HCT116 (cell line): ENCODE results near the gene RRBP1. TPM values are rescaled to one million over a fixed set of nuclear protein-coding genes. Genes with fewer than 3 reads are reported as not detected.

Source experiments
- ATAC-seq: fragments of 200-7000 bp; cut with Tn5 transposase; 2 replicates; pipeline ENCODE4 v1.9.1; 2020; ENCODE audit warnings: mild to moderate bottlenecking, moderate library complexity
- BruUV-seq: library from RNA; stranded (reverse); fragments of 400-500 nt; replicated peaks from 2 replicates; lab custom pipeline; 2021; lab: Mats Ljungman, UMichigan
- CTCF ChIA-PET: fragments of 300-600 bp; sonication (Branson Sonifier 250); formaldehyde crosslinking; loops from one replicate; lab custom pipeline; 2021; ENCODE audit warnings: antibody characterized with exemption; lab: Charles Lee
- POLR2A ChIA-PET: fragments of 300-600, 350-600 bp; sonication (Branson Sonifier 250); formaldehyde crosslinking; loops from one replicate; lab custom pipeline; 2021; ENCODE audit warnings: antibody characterized with exemption; lab: Charles Lee
- RAD21 ChIA-PET, 2 experiments: fragments of 300-600 bp; sonication (Branson Sonifier 250); formaldehyde crosslinking; loops; one replicate each; lab custom pipeline; 2023; ENCODE audit warnings: low total read pairs in 2 of 2; ENCODE audit not compliant: uncharacterized antibody in 2 of 2, unreplicated experiment in 2 of 2, low non-redundant PET in 1 of 2; lab: Charles Lee
- DNase-seq: peaks from one replicate; pipeline ENCODE4 v3.0.0-alpha.2; 2010; ENCODE audit warnings: low read depth, low spot score
- H2AFZ ChIP-seq: fragments of 200-600 bp; shearing (Covaris generic), sonication (generic); 2 replicates; pipeline ENCODE4 v1.6.1; 2017; ENCODE audit warnings: low read depth, mixed run types, mixed read lengths, antibody characterized with exemption, low read length; ENCODE audit not compliant: poor library complexity, severe bottlenecking
- H3K27ac ChIP-seq: 2 replicates; pipeline ENCODE4 v1.5.1; 2012; ENCODE audit warnings: low read depth, low read length
- H3K27me3 ChIP-seq: fragments of 200-600 bp; sonication (generic); 2 replicates; pipeline ENCODE4 v1.6.1; 2016; ENCODE audit warnings: mixed run types, low read length, mixed read lengths; ENCODE audit not compliant: insufficient read depth
- H3K36me3 ChIP-seq, 2 experiments: fragments of 200-500 bp in 1 of 2; fragments of 200-600 bp in 1 of 2; sonication (Bioruptor generic) in 1 of 2; sonication (generic) in 1 of 2; 2 replicates each; pipeline versions ENCODE4 v1.5.1 to v1.6.1; 2014 to 2016; ENCODE audit warnings: low read length in 2 of 2, inconsistent platforms in 1 of 2, mixed read lengths in 1 of 2, mixed run types in 1 of 2; ENCODE audit not compliant: insufficient read depth in 2 of 2, control insufficient read depth in 1 of 2
- H3K4me1 ChIP-seq, 2 experiments: fragments of 200-600 bp in 1 of 2; sonication (generic) in 1 of 2; 2 replicates each; pipeline versions ENCODE4 v1.5.1 to v1.6.1; 2012 to 2017; ENCODE audit warnings: low read length in 2 of 2, inconsistent platforms in 1 of 2, mild to moderate bottlenecking in 1 of 2, mixed read lengths in 1 of 2, mixed run types in 1 of 2, moderate library complexity in 1 of 2; ENCODE audit not compliant: insufficient read depth in 2 of 2, control insufficient read depth in 1 of 2
- H3K4me2 ChIP-seq: fragments of 200-600 bp; sonication (generic); 2 replicates; pipeline ENCODE4 v1.6.1; 2017; ENCODE audit warnings: mixed run types, low read length, mixed read lengths
- H3K4me3 ChIP-seq, 2 experiments: fragments of 200-600 bp in 1 of 2; sonication (generic) in 1 of 2; replicated peaks in 1 of 2; 2 replicates each; pipeline ENCODE4 v1.5.1; 2011 to 2016; ENCODE audit warnings: low read length in 2 of 2, control low read depth in 1 of 2, low read depth in 1 of 2, mild to moderate bottlenecking in 1 of 2, mixed read lengths in 1 of 2, mixed run types in 1 of 2
- H3K79me2 ChIP-seq: fragments of 200-600 bp; sonication (generic); 2 replicates; pipeline ENCODE4 v1.6.1; 2017; ENCODE audit warnings: mild to moderate bottlenecking, mixed run types, low read length, moderate library complexity, mixed read lengths; ENCODE audit not compliant: insufficient read depth
- H3K9ac ChIP-seq: fragments of 200-600 bp; sonication (generic); 2 replicates; pipeline ENCODE4 v1.6.1; 2016; ENCODE audit warnings: low read length, mixed read lengths
- H3K9me2 ChIP-seq: fragments of 200-600 bp; sonication (generic), shearing (Covaris generic); 2 replicates; pipeline ENCODE4 v1.6.1; 2017; ENCODE audit warnings: mixed run types, mild to moderate bottlenecking, moderate library complexity; ENCODE audit not compliant: insufficient read depth
- H3K9me3 ChIP-seq, 2 experiments: fragments of 200-500 bp in 1 of 2; fragments of 200-600 bp in 1 of 2; sonication (Bioruptor generic) in 1 of 2; sonication (generic) in 1 of 2; 2 replicates each; pipeline ENCODE4 v1.6.1; 2014 to 2017; ENCODE audit warnings: low read length in 2 of 2, mixed read lengths in 2 of 2, inconsistent platforms in 1 of 2, low read depth in 1 of 2, mild to moderate bottlenecking in 1 of 2, mixed run types in 1 of 2, moderate library complexity in 1 of 2; ENCODE audit not compliant: control insufficient read depth in 1 of 2, insufficient read depth in 1 of 2
- H4K20me1 ChIP-seq: fragments of 200-600 bp; sonication (generic), shearing (Covaris generic); 2 replicates; pipeline ENCODE4 v1.6.1; 2017; ENCODE audit warnings: mixed run types, mild to moderate bottlenecking, moderate library complexity; ENCODE audit not compliant: insufficient read depth
- CBX3 ChIP-seq: IDR thresholded peaks from 2 replicates; pipeline ENCODE4 v1.6.1; 2012; ENCODE audit warnings: low read depth
- EGR1 ChIP-seq: IDR thresholded peaks from 2 replicates; pipeline ENCODE4 v1.6.1; 2012; ENCODE audit warnings: low read depth
- ELF1 ChIP-seq: IDR thresholded peaks from 2 replicates; pipeline ENCODE4 v1.6.1; 2012; ENCODE audit warnings: low read depth, borderline replicate concordance
- EZH2 ChIP-seq: fragments of 200-600 bp; sonication (generic); IDR thresholded peaks from 2 replicates; pipeline ENCODE4 v1.6.1; 2017; ENCODE audit warnings: antibody characterized with exemption, mixed run types
- JUND ChIP-seq: IDR thresholded peaks from 2 replicates; pipeline ENCODE4 v1.6.1; 2012
- POLR2A ChIP-seq: IDR thresholded peaks from 2 replicates; pipeline ENCODE4 v1.7.0; 2011; ENCODE audit warnings: borderline replicate concordance; ENCODE audit not compliant: insufficient read depth, insufficient read length; ENCODE audit errors: extremely low read depth
- POLR2AphosphoS5 ChIP-seq: IDR thresholded peaks from 2 replicates; pipeline ENCODE4 v1.6.1; 2011; ENCODE audit warnings: mild to moderate bottlenecking, low read depth, low read length, moderate library complexity
- RAD21 ChIP-seq: IDR thresholded peaks from 2 replicates; pipeline ENCODE4 v1.6.1; 2012; ENCODE audit warnings: low read depth, mild to moderate bottlenecking
- SIN3A ChIP-seq: IDR thresholded peaks from 2 replicates; pipeline ENCODE4 v1.6.1; 2012; ENCODE audit warnings: low read depth
- TCF7L2 ChIP-seq: IDR thresholded peaks from 2 replicates; pipeline ENCODE4 v1.7.0; 2011; ENCODE audit warnings: borderline replicate concordance, inconsistent platforms; ENCODE audit not compliant: insufficient read depth, insufficient read length; ENCODE audit errors: extremely low read depth
- ZFX ChIP-seq: fragments of 450-650 bp; IDR thresholded peaks from 2 replicates; pipeline ENCODE4 v1.6.1; 2017
- intact Hi-C: fragments of 100-400 bp; cut with micrococcal nuclease; formaldehyde crosslinking; loops from 2 replicates; pipeline ENCODE4 v1.10.0; 2022
- total RNA-seq: library from RNA; stranded (reverse); gene quantifications from one replicate; pipeline ENCODE4 v1.2.1, GENCODE V29; 2021; ENCODE audit not compliant: unreplicated experiment
- TF ChIP-seq, protein P1 (sequence below): IDR thresholded peaks from 2 replicates; pipeline ENCODE4 v1.6.1; 2012; ENCODE audit warnings: low read depth
- TF ChIP-seq, protein P2 (sequence below): IDR thresholded peaks from 2 replicates; pipeline ENCODE4 v1.6.1; 2011; ENCODE audit warnings: mild to moderate bottlenecking, low read length, moderate library complexity; ENCODE audit not compliant: insufficient replicate concordance; ENCODE audit errors: extremely low read depth
- TF ChIP-seq, protein P3 (sequence below), 3 experiments: fragments of 200-600 bp in 1 of 3; sonication (generic) in 1 of 3; IDR thresholded peaks in 2 of 3; conservative IDR thresholded peaks in 1 of 3; 2 replicates each; pipeline ENCODE4 v1.5.1; 2012 to 2017; ENCODE audit warnings: low read depth in 2 of 3, low read length in 2 of 3, antibody characterized with exemption in 1 of 3, borderline replicate concordance in 1 of 3, control low read depth in 1 of 3, mild to moderate bottlenecking in 1 of 3, mixed read lengths in 1 of 3, mixed run types in 1 of 3, moderate library complexity in 1 of 3; ENCODE audit not compliant: insufficient read depth in 1 of 3

The RRBP1 gene
- total RNA-seq, 1 experiment from 2014 or later = 123 TPM

DNA sequence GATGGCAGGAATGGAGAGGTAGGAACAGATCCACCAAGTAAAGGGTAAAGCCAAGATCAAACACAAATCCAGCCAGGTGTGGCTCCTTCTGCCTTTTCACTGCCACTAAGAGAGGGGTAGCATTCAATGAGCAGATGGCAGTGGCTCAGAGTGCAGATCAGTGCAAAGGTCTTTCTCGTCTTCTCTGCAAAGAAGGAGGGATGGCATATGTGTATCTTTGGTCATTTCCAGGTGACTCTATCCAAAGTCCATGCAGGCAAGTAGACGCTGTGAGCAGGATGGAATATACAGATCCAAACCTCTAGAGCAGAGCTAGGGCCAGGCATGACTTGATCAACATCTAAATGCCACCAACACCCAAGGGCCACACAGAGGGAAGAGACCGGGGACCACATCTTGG is 24.6 kb upstream of the RRBP1 start:
- DNase-seq (no peak), ATAC-seq (no peak)
- Histone ChIP-seq H3K4me3 (no peak overlapping the region), H2AFZ (no peak overlapping the region), H3K36me3 (no peaks in the 10 kb centered on the region), H3K4me1 (no peaks in the 10 kb centered on the region), H3K9me3 (no peaks in the 10 kb centered on the region), H4K20me1 (no peaks in the 10 kb centered on the region), H3K27me3 (no peaks in the 10 kb centered on the region), H3K79me2 (no peaks in the 10 kb centered on the region), H3K27ac (no peak overlapping the region), H3K4me2 (no peak overlapping the region), H3K9me2 (no peaks in the 10 kb centered on the region), H3K9ac (no peak overlapping the region)
- BruUV-seq = no TSS peak
- intact Hi-C loops = no loop called here
- ChIA-PET CTCF (no interaction called here), RAD21 (no interaction called here), POLR2A (no interaction called here)
- no peak for TF ChIP-seq ZFX
- TF ChIP-seq EGR1 = no peak
- TF ChIP-seq, protein P1, sequence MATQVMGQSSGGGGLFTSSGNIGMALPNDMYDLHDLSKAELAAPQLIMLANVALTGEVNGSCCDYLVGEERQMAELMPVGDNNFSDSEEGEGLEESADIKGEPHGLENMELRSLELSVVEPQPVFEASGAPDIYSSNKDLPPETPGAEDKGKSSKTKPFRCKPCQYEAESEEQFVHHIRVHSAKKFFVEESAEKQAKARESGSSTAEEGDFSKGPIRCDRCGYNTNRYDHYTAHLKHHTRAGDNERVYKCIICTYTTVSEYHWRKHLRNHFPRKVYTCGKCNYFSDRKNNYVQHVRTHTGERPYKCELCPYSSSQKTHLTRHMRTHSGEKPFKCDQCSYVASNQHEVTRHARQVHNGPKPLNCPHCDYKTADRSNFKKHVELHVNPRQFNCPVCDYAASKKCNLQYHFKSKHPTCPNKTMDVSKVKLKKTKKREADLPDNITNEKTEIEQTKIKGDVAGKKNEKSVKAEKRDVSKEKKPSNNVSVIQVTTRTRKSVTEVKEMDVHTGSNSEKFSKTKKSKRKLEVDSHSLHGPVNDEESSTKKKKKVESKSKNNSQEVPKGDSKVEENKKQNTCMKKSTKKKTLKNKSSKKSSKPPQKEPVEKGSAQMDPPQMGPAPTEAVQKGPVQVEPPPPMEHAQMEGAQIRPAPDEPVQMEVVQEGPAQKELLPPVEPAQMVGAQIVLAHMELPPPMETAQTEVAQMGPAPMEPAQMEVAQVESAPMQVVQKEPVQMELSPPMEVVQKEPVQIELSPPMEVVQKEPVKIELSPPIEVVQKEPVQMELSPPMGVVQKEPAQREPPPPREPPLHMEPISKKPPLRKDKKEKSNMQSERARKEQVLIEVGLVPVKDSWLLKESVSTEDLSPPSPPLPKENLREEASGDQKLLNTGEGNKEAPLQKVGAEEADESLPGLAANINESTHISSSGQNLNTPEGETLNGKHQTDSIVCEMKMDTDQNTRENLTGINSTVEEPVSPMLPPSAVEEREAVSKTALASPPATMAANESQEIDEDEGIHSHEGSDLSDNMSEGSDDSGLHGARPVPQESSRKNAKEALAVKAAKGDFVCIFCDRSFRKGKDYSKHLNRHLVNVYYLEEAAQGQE = no peak
- TF ChIP-seq JUND = no peak
- TF ChIP-seq ELF1 = no peak
- TF ChIP-seq TCF7L2 = no peak
- no peak for TF ChIP-seq EZH2
- no peak for TF ChIP-seq POLR2A
- TF ChIP-seq CBX3 = no peak
- TF ChIP-seq, protein P2, sequence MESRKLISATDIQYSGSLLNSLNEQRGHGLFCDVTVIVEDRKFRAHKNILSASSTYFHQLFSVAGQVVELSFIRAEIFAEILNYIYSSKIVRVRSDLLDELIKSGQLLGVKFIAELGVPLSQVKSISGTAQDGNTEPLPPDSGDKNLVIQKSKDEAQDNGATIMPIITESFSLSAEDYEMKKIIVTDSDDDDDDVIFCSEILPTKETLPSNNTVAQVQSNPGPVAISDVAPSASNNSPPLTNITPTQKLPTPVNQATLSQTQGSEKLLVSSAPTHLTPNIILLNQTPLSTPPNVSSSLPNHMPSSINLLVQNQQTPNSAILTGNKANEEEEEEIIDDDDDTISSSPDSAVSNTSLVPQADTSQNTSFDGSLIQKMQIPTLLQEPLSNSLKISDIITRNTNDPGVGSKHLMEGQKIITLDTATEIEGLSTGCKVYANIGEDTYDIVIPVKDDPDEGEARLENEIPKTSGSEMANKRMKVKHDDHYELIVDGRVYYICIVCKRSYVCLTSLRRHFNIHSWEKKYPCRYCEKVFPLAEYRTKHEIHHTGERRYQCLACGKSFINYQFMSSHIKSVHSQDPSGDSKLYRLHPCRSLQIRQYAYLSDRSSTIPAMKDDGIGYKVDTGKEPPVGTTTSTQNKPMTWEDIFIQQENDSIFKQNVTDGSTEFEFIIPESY = no peak
- TF ChIP-seq, protein P3, sequence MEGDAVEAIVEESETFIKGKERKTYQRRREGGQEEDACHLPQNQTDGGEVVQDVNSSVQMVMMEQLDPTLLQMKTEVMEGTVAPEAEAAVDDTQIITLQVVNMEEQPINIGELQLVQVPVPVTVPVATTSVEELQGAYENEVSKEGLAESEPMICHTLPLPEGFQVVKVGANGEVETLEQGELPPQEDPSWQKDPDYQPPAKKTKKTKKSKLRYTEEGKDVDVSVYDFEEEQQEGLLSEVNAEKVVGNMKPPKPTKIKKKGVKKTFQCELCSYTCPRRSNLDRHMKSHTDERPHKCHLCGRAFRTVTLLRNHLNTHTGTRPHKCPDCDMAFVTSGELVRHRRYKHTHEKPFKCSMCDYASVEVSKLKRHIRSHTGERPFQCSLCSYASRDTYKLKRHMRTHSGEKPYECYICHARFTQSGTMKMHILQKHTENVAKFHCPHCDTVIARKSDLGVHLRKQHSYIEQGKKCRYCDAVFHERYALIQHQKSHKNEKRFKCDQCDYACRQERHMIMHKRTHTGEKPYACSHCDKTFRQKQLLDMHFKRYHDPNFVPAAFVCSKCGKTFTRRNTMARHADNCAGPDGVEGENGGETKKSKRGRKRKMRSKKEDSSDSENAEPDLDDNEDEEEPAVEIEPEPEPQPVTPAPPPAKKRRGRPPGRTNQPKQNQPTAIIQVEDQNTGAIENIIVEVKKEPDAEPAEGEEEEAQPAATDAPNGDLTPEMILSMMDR (IDR thresholded peaks at IDR 0.05 in 2 of 3, conservative IDR thresholded peaks at IDR 0.05 in 1 of 3; ENCODE audit: borderline replicate concordance in 1 of 3, insufficient read depth in 1 of 3, low read depth in 2 of 3, low read length in 2 of 3) = no peak
- no peak for TF ChIP-seq POLR2AphosphoS5
- TF ChIP-seq RAD21 = no peak
- no peak for TF ChIP-seq SIN3A
